HG02623 (cell line): ENCODE results near the gene CCDC167.
"Not testable (repeated sequence)": the region's sequence is repeated elsewhere in the genome, so short reads cannot be mapped to it uniquely, and the experiment has no call there.

Experiments
- ATAC-seq: cut with Tn5 transposase; IDR thresholded peaks from one replicate; pipeline ENCODE4 v1.9.1; 2021; ENCODE audit warnings: moderate library complexity; ENCODE audit not compliant: unreplicated experiment

CCDC167 gene

DNA sequence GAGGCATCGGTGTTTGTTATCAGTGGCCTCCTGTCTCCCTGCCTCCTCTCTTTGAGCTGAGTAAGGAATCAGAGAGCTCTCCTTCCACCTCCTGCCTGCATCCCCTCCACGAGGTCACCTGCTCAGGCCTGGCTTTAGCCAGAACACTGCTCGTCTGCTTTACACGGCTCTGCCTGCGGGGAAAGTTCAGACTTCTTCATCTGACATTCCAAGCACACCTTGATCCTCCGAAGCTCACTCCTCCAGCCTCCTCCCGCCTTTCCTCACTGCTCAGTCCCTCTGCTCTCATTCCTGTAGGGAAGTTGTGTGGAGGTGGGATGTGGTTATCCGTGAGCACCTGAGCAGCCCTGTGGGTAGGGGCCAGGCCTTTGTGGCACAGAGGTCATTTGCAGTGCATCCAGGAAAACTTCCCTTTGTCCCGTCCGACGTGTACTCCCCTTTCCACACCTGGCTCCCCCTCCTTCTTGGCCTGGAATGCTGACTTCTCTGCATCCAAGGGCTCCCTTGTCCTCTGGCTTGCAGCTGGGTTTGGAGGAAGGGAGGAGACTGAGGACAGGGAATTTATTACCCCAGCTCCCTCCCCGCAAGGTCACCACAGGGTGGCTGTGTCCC is 12.8 kb upstream of the CCDC167 start:
- ATAC-seq, result no peak

DNA sequence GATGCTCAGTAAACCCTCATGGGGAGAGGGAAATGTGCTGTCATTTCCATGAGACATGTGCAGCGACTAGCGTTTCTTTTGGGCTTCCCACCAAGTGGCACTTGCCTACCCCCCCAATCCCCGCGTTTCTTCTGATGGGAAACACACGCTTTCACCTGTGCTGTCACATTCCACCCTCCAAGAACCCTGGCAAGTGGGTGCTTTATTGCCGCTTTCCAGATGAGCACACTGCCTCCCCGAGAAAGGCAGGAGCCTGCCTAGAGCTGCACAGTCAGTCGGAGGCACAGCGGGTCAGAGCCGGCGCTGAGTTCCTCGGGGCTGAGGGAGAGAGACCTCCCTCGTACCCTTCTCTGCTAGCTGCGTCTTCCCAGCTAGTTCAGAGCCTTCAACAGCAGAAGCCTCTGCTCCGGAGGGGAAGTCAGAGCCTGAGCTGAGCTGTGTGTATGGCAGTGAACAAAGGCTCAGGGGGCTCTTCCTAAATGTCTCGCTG is 12.3 kb upstream of the CCDC167 start:
- no peak for ATAC-seq

DNA sequence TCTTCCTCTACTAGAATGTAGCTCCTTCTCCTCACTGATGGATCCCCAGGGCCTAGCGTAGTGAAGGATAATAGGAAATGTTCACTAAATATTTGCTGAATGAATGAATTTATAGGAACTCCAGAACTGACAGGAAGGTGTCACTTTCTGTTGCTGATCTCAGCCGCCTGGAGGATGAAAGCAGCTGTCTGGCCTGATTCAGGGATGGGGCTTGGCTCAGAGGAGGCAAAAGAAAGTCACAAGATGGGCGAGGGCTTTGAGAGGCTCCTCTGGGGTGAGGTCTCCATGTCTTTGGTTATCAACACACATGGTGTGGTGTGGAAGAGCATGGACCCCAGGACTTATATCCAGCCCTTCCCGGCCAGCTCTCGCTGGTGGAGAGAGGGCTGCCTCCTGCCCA is 11.5 kb upstream of the CCDC167 start:
- ATAC-seq, result no peak

DNA sequence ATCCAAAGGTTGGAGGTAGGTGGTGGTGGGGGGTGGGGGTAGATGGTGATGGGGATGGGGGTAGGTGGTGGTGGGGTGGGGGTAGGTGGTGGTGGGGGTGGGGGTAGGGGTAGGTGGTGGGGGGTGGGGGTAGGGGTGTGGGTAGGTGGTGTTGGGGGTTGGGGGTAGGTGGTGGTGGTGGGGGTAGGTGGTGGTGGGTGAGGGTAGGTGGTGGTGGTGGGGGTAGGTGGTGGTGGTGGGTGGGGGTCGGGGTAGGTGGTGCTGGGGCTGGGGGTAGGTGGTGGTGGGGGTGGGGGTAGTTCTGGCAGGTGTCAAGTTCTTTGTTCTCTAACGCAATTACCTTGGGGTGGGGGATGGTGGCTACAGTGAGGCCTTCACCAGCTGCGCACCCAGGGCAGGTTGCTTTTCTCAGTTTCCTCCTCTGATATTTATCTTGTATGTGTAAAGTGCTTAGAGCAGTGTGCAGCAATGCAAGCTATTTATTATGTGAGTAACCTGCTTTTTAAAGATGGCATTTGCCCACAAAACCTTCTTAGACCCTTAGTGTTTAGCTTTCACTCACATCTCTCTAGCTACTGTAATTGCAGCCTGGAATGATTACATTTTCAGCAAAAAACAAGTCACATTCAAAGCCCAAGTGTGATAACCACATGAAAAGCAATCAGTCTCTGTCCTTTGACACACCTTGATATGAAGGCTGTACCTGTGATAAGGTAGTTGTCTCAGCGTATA is 8.2 kb upstream of the CCDC167 start:
- no peak for ATAC-seq

DNA sequence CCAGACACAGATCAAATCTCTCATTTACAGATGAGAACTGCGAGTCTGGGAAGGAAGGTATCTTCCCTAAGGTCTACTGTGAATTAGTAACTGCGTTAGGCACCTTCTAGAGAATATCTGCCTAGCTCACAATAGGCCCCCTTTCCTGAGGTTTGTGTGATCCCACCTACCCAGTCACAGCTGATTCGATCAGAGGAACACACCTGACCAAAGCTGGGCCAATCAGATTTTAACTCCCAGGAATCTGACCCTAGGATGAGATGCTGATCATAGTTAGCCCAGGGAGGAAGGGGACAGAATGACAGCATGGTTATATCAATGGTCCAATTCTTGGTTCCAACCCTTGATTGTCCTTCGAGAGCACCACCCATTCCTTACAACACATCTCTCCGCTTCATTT is 7.4 kb upstream of the CCDC167 start:
- no peak for ATAC-seq

DNA sequence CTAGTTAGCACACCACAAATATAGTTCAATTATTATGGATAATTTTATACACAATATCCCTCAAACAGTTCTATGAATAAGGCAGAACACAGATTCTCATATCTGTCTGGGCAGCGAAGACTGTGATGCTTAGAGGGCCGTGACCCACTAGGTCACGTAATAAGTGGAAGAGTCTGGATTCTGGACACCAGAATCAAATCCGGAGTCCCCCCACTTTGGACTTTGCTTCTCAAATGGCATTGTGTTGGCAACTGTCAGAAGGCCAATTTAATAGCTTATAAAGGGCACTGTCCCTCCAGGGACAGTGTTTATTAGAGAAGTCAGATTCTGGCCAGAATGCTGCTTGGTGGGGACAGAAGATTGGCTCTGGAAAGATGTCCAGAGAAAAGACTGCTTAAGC is 6.8 kb upstream of the CCDC167 start:
- no peak for ATAC-seq

DNA sequence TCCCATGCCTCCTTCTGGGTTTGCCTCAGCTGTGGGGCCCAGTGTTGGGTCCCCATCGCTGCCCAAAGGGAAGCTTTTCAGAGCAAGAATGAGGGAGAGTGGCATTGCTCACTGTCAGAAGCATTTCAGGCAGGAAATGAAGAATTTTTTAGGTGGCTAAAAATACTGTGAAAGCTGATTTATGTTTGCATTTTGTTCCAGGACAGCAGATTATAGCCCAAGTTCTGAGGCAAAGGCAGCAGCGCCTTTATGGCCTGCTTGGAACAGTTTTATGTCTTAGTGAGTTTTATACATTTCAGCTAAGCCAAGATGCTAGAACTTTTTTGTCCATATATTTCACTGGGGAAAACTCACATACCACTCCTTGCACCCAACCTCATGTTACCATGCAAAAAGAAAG is 4.3 kb upstream of the CCDC167 start:
- no peak for ATAC-seq

DNA sequence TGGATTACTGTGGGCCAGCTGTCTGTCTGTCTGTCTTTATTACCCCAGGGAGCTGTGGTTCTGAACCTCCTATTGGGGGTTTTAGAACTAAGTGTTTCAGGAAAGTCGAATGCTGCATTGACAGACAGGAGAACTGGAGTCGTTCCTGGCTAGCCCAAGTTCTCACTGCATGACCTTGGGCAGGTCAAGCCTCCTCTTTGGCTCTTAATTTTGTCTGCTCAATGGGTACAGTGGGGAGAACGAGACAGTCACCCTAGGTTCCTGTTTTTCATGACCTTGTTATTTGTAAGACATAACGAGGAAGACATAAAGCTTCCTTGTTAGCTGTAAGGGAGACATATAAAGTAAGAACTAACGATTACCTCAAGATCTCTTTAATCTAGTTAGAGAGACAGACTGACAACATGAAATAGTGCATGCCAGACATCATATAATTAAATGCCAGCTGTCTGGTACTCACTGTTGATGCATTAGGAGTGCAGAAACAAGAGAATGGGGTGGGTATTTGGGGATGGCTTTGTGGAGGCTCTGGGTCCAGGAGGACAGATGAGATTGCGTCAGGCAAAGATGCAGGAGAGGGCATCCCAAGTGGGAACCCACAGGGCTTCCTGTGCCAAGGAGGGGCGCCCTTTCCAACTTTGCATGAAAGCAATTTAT is 3.7 kb upstream of the CCDC167 start:
- ATAC-seq, result no peak

DNA sequence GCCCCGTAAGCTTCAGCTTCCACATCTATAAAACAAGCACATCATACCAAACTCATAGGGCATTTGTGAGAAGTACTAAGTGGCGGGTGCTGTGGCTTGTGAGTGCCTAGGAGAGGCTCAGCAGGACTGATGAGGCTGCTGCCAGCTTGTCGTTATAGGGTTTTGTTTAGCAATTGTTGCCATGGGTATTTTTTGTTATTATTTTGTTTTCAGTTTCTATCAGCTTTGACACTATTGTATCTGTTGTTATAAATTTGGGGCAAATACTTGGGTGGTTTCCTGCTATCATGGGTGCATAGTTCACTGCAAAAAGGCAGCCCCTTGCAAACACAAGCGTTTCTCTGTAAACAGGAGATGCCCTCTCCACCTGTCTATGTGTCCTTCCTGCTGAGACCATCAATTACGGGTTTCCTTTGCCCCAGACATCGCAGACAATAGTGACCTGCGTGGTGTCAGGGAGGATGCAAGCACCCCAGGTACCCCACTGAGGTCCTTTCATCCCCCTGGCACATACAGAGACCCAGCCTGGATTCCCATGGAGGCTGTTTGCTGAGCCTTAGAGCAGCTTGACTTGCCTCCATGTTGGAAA is 3.1 kb upstream of the CCDC167 start:
- no peak for ATAC-seq

DNA sequence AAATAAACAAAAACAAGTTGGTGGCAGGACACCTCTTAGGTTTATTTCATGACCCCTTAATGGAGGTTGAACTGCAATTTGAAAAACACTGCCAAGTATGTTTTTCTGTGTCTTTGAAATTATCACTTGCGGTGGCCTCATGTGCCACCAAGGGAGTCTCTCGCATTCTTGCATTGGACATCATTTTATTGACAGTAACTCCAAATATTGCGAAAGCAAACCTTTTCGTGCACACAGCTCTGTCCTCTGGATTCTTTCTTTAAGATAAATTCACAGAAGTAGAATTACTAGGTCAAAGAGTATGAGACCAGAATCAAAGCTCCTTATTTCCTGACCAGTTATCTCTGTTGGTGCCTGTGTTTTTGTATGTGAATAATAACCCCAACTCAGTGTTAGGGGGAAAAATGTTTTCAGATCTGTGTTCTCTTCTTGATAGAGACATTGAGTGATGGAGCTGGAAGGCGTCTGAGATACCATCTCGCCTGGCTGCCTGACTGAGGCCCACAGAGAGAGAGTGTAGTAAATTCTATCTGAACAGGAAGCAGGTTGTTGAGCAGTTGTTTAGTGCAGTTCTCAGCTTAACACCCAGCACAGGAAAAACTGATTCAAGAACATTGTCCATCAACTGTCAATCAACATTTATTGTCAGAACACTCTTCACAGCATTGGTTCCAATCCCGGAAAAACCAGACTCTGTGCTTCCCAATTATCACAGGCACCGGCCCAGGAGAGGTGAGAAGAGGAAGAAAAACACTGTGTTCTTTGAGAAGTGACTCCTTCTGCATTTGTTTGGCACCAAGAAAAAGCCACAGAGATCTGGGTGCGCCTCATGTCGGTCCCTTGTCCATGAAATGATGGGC is 2.2 kb upstream of the CCDC167 start:
- ATAC-seq, result no peak

DNA sequence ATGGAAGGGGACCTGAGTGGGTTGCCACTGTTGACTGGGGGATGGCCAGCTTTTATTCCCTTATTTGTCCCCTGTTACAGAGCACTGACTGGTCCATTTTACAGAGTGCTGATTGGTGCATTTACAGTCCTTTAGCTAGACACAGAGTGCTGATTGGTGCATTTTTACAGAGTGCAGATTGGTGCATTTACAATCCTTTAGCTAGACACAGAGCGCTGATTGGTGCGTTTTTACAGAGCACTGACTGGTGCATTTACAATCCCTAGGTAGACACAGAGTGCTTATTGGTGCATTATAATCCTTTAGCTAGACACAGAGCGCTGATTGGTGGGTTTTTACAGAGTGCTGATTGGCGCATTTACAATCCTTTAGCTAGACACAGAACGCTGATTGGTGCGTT is 1.2 kb upstream of the CCDC167 start:
- ATAC-seq, result not testable (repeated sequence)

DNA sequence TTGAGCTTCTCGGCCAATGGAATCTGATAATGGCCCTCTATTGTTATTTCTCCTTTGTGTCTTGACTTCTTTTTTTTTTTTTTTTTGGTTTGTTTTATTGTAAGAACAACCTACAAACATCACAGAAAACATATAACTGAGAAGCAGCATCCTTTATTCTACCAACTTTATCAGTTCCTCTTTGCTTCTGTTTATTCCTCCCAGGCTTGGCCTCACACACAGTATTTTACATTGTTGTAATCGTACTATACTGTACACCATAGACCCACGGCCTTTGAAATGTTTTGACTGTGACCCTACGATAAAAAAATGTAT is 558 bp upstream of the CCDC167 start:
- ATAC-seq, result no peak

DNA sequence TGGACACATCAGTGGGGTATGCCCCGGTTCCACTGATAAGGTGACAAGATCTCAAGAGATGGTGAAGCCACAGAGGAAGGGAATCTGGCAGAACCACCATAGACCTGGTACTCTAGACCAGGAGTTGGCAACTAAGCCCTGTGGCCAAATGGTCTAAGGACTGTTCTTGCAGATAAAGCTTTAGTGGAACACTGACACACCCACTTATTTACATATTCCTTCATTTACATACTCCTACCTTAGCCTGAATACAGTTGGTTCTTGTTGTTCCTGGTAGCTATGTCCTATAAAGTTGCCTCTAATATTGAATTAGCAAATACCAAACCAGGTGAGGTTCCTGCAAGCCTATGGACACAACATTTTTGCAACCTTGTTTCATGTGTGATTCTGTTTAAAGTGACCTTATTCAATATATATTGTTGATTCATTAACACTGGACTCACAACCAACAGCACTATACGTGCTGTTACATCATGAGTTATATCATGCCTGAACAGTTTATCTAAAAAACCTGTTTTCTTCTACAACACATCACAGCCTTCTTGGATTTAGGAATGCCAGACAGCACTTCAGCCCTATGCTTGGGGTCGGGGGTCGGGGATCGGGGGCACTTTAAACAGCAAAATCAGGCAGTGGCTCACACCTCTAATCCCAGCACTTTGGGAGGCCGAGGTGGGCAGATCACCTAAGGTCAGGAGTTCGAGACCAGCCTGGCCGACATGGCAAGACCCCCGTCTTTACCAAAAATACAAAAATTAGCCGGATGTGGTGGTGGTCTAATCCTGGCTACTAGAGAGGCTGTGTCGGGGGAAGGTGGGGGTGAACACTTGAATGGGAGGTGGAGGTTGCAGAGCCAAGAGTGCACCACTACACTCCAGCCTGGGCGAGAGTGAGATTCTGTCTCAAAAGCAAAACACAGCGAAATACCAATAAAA is 2.5 kb downstream of the CCDC167 start:
- ATAC-seq, result no peak

DNA sequence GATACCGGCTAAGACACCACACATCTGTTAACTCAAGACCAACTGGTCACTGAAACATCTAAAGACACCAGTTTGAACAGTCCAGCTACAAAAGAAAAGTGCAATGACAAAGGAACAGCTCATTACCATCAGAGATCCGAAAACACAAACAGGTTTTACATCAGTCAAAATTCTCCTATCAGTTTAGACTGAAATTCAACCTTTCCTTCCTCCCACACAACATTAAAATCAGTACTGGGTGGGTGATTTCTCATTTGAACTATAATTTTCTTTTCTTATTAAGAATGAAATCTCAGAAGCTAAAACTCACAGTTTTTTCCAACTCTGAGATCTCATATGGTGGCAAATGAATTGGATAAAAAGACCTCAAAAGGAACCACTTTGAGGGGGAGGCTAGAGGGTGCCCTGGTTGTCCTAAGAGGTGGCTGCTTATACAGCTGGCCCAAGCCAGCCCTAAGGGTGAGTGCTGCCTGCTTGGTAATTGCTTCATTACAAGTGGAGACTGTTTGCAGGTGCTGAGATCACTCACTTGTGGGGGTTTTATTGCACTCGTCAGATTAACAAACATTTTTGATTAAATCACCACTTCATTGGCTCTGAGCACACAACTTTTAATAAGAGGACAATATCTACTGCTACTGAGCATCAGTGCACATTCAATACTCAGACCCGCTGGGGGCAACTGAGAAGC is 4.3 kb downstream of the CCDC167 start:
- no peak for ATAC-seq

DNA sequence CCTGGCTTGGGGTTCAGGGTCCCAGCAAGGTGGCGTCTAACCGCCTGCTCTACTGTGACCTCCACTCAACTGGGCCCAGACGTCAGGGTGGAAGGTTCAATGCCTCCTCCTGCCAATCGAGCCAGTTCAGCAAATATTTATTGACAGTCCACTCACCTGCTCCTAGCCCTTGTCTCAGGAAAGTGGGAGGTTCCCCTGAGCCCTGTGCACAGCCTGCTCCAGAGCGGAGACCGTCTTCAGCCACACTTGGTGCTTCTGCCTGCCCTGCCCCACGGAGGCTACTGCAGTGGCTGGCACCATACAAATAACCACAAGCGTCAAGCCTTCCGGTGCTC is 6.1 kb downstream of the CCDC167 start:
- ATAC-seq, result no peak

DNA sequence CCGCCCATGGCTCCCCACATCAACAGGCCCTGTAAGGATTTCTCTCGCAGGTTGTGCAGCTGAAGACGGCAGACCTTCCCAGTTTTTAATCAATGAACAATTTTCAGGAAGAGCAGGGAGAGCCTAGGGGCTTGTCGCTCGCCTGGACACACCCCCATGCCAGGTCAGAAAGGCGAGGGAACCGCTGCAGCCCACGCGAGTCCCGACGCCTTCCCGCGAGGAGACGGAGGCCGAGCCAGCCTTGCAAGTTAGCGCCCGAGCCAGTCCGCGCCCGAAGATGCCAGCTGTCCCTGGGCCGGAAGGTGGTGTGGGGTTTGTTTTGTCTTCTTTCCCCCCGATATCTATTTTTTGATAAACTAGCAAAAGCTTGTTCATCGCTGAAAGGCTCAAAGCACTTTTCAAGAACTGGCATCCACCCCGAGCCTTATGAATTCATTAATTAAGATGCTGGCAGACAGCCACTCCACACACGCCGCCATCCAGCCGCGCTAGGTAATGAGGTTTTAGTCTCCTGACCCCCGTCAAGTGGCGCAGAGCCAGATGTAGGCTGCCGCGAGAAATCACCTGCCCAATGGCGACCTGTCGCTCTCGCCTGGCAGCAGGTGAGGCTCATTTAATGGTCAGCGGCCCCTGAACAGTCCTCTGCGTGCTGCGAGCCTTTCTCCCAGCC is 6.6 kb downstream of the CCDC167 start:
- ATAC-seq, result no peak

DNA sequence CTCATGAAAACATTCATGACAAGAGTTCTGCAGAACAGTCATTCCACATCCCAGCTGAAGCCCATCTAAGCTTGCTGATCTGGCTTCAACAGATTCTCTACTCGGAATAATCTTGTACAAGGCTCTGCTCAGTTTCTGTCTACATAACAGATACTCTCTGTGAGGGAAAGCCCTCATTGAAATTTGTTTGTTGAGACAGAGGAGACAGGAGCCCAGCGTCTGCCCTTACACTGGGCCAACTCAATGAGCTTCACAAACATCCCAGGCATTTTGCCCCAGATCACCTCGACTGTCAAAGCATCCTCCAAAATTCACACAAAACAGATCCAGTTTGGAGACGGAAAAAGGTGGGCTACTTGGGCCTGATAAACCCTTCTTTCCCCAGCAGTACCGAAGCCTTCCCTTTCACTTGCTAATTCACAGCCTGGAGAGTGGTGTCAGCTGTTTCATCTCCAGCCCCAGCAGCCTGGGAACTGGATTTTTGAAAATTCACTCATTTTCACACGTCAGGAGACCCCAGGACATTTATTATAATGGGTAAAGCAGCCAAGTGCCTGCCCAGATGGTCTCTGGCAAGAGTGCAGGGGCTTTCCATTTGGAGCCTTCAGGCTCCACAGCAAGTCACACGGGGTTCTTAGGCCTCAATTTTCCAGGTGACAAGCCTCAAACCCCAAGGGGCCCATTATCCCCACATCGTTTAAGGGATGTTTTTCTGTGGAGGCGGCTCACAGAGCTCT is 7.3 kb downstream of the CCDC167 start:
- no peak for ATAC-seq

DNA sequence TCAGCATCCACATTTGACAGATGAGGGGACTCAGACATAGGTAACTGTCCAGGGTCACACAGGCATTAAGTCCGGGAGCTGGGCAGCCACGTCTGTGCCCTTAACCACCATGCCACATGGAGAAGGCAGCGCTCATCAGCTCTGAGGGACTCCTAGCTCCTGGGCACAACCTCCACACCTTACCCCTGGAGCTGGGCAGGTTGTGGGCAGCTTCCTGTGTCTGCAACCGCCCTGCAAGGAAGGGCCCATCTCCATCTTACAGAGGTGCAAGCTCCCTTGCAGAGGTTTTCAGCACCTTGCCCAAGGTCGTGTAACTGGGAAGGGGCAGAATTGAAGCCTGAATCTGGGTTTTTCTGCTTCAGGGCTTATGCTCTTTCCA is 7.9 kb downstream of the CCDC167 start:
- ATAC-seq, result no peak
